DOHH2 (cell line): ENCODE data around the gene LMBR1L.

Source experiments
- EZH2phosphoT487 ChIP-seq: fragments of 200-600 bp; sonication (generic); IDR thresholded peaks from 2 replicates; pipeline ENCODE4 v1.6.1; 2017; ENCODE audit warnings: borderline replicate concordance, mild to moderate bottlenecking, antibody characterized with exemption, low read length, moderate library complexity, mixed read lengths
- TF ChIP-seq, protein P1 (sequence below): fragments of 200-600 bp; sonication (generic); IDR thresholded peaks from one replicate; pipeline ENCODE4 v1.5.1; 2014; ENCODE audit warnings: antibody characterized with exemption, mild to moderate bottlenecking, low read depth, low read length; ENCODE audit not compliant: poor library complexity, severe bottlenecking

DNA sequence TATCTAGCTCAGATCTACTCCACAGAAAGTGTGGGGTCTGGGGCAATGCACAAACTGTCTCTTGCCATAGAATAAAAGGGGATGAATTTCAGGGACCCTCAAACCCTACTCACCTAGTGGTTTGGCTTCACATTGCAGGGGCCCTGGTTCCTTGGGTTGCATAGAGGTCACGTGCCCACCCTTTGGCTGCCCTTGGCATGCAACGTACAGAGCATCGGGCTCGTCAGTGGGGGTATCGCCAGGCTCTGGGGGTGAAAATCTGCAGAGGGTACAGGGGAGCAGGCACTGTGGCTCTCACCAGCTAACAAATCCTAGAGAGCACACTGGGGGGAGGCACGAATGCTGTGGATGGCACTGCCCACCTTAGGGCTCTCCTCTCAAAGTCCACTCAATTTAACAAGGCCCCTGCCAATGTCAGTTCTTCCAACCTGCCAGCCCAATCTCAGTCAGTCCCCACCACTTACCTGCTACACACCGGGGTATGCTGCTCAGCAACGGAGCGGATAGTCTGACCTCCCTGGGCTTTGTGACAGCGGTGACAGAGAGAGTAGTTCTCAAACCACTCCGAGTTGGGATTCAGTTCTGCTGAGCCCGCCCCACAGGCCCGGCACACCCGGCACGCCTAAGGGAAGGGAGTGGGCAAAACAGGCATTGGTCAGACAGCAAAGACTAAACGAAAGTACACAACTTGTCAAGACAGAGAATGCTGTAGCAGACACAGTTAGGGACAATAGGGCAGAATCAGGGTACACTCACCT, 58.0 kb downstream of the LMBR1L start:
- TF ChIP-seq, protein P1, sequence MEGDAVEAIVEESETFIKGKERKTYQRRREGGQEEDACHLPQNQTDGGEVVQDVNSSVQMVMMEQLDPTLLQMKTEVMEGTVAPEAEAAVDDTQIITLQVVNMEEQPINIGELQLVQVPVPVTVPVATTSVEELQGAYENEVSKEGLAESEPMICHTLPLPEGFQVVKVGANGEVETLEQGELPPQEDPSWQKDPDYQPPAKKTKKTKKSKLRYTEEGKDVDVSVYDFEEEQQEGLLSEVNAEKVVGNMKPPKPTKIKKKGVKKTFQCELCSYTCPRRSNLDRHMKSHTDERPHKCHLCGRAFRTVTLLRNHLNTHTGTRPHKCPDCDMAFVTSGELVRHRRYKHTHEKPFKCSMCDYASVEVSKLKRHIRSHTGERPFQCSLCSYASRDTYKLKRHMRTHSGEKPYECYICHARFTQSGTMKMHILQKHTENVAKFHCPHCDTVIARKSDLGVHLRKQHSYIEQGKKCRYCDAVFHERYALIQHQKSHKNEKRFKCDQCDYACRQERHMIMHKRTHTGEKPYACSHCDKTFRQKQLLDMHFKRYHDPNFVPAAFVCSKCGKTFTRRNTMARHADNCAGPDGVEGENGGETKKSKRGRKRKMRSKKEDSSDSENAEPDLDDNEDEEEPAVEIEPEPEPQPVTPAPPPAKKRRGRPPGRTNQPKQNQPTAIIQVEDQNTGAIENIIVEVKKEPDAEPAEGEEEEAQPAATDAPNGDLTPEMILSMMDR = no peak
- no peak for TF ChIP-seq EZH2phosphoT487
